ENCODE measurements around the gene PDZD2.

PDZD2 gene

DNA sequence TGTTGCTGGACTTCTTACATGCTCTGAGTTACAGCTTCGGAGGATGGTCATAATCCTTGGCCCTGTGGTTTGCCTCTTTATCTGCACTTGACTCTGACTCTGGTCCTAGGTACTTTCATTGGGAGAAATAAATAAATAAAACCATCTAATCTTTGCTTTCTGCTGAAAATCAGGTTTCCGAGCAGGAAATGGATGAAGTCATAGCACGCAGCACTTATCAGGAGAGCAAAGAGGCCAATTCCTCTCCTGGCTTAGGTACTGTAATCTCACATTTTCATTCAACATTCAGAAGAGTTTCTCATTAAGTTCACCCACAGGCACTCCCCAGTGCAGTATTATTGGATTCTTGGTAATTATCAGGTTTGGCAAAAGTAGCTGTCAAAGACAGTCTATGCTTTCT lies 430.5 kb downstream of the PDZD2 start:
- Histone ChIP-seq H3K36me3 (ENCODE audit: low read depth) (no peaks in the 10 kb centered on the region), H3K9me3 (ENCODE audit: severe bottlenecking) (no peaks in the 10 kb centered on the region), H3K27ac (ENCODE audit: poor library complexity, severe bottlenecking) (no peak overlapping the region), H3K4me1 (ENCODE audit: insufficient read depth, poor library complexity, severe bottlenecking) (peaks cover 12% of the 10 kb centered on the region), H3K4me3 (ENCODE audit: severe bottlenecking) (no peak overlapping the region), H3K27me3 (ENCODE audit: insufficient read depth, poor library complexity, severe bottlenecking) (no peaks in the 10 kb centered on the region)
- ATAC-seq (ENCODE audit: low read depth) (no peak), DNase-seq (ENCODE audit: low spot score) (no peak)
- TF ChIP-seq, protein P1, sequence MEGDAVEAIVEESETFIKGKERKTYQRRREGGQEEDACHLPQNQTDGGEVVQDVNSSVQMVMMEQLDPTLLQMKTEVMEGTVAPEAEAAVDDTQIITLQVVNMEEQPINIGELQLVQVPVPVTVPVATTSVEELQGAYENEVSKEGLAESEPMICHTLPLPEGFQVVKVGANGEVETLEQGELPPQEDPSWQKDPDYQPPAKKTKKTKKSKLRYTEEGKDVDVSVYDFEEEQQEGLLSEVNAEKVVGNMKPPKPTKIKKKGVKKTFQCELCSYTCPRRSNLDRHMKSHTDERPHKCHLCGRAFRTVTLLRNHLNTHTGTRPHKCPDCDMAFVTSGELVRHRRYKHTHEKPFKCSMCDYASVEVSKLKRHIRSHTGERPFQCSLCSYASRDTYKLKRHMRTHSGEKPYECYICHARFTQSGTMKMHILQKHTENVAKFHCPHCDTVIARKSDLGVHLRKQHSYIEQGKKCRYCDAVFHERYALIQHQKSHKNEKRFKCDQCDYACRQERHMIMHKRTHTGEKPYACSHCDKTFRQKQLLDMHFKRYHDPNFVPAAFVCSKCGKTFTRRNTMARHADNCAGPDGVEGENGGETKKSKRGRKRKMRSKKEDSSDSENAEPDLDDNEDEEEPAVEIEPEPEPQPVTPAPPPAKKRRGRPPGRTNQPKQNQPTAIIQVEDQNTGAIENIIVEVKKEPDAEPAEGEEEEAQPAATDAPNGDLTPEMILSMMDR (IDR thresholded peaks at IDR 0.05; ENCODE audit: poor library complexity, severe bottlenecking), result no peak

DNA sequence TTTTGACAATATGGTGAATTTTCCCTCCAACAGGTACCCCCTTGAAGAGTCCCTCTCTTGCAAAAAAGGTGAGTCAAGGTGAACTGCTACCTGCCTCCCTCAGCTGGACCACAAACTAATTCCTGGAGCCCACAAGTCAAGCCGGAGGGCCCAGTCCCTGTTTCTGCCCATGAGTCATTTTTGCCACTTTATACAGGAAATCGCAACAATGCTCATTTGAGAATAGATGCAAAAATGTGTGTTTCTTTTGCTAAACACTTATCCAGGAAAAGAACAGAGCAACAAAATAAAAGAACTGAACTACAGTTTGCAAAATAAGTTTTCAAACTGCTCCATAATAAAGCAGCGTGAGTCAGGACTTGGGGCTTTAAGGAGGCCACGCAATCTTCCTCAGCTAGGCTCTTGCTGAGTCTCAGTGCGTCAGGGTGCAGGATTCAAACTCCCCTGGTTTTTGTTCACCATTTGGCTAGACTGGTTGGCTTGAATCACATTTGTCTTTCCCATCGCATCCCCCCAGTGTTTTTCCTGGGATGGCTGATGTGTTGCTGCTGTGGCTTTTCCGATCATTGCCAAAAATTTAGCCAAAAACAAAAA lies 432.5 kb downstream of the PDZD2 start:
- H3K9me3 ChIP-seq (ENCODE audit: severe bottlenecking), result no peaks in the 10 kb centered on the region
- ATAC-seq (ENCODE audit: low read depth) (peak; percentile 71; the same call in 2 of the 3 replicates), DNase-seq (ENCODE audit: low spot score) (no peak)
- TF ChIP-seq, protein P1 (IDR thresholded peaks at IDR 0.05; ENCODE audit: poor library complexity, severe bottlenecking), result no peak
- H3K4me1 ChIP-seq (ENCODE audit: insufficient read depth, poor library complexity, severe bottlenecking), result peaks cover 12% of the 10 kb centered on the region
- H3K36me3 ChIP-seq (ENCODE audit: low read depth), result no peaks in the 10 kb centered on the region
- no peaks in the 10 kb centered on the region for H3K27me3 ChIP-seq (ENCODE audit: insufficient read depth, poor library complexity, severe bottlenecking)
- H3K27ac ChIP-seq (ENCODE audit: poor library complexity, severe bottlenecking), result peak overlapping the region; percentile 30
- H3K4me3 ChIP-seq (ENCODE audit: severe bottlenecking), result no peak overlapping the region

DNA sequence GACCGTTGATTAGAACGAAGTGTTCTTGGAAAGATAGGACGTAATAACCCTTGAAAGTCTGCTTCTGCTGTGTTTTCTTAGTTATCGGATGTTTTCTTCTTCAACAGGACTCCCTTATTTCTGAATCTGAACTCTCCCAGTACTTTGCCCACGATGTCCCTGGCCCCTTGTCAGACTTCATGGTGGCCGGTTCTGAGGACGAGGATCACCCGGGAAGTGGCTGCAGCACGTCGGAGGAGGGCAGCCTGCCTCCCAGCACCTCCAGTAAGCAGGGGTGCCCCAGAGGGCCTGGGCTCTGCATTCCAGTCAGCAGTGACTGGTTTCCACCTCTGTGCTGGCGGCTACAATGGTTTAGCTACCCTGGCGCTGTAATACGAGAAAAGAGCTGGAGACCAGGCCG lies 433.1 kb downstream of the PDZD2 start:
- Histone ChIP-seq H3K27ac (ENCODE audit: poor library complexity, severe bottlenecking) (peak overlapping the region; percentile 30), H3K4me3 (ENCODE audit: severe bottlenecking) (no peak overlapping the region), H3K27me3 (ENCODE audit: insufficient read depth, poor library complexity, severe bottlenecking) (no peaks in the 10 kb centered on the region), H3K9me3 (ENCODE audit: severe bottlenecking) (no peaks in the 10 kb centered on the region), H3K36me3 (ENCODE audit: low read depth) (no peaks in the 10 kb centered on the region), H3K4me1 (ENCODE audit: insufficient read depth, poor library complexity, severe bottlenecking) (peaks cover 12% of the 10 kb centered on the region)
- TF ChIP-seq, protein P1 (IDR thresholded peaks at IDR 0.05; ENCODE audit: poor library complexity, severe bottlenecking), result no peak
- ATAC-seq (ENCODE audit: low read depth), result no peak
- DNase-seq (ENCODE audit: low spot score), result no peak

DNA sequence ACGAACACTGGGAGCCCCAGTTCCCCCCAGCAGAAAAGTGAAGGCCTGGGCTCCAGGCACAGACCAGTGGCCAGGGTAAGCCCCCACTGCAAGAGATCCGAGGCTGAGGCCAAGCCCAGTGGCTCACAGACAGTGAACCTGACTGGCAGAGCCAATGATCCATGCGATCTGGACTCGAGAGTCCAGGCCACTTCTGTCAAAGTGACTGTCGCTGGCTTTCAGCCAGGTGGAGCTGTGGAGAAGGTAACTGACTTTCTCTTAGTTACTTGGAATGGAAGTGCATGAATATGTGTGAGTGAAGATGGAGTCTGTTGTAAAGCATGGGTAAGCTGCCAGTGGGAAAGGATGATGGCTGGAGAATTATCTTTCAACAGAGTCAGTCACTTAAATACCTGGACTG lies 435.5 kb downstream of the PDZD2 start:
- no peak overlapping the region for H3K27ac ChIP-seq (ENCODE audit: poor library complexity, severe bottlenecking)
- no peaks in the 10 kb centered on the region for H3K9me3 ChIP-seq (ENCODE audit: severe bottlenecking)
- H3K36me3 ChIP-seq (ENCODE audit: low read depth), result no peaks in the 10 kb centered on the region
- peaks cover 7% of the 10 kb centered on the region for H3K4me1 ChIP-seq (ENCODE audit: insufficient read depth, poor library complexity, severe bottlenecking)
- no peak overlapping the region for H3K4me3 ChIP-seq (ENCODE audit: severe bottlenecking)
- TF ChIP-seq, protein P1 (IDR thresholded peaks at IDR 0.05; ENCODE audit: poor library complexity, severe bottlenecking), result no peak
- DNase-seq (ENCODE audit: low spot score) (no peak), ATAC-seq (ENCODE audit: low read depth) (no peak)
- H3K27me3 ChIP-seq (ENCODE audit: insufficient read depth, poor library complexity, severe bottlenecking), result no peaks in the 10 kb centered on the region

All from RWPE2 (cell line).